HG03460 (cell line): ENCODE results near the gene ZBED2.
A peak's percentile ranks its signal among the peaks of the same experiment; 100 is the strongest.

ENCODE experiments used
- ATAC-seq: cut with Tn5 transposase; IDR thresholded peaks from one replicate; pipeline ENCODE4 v1.9.1; 2021; ENCODE audit not compliant: unreplicated experiment

ZBED2 gene

DNA sequence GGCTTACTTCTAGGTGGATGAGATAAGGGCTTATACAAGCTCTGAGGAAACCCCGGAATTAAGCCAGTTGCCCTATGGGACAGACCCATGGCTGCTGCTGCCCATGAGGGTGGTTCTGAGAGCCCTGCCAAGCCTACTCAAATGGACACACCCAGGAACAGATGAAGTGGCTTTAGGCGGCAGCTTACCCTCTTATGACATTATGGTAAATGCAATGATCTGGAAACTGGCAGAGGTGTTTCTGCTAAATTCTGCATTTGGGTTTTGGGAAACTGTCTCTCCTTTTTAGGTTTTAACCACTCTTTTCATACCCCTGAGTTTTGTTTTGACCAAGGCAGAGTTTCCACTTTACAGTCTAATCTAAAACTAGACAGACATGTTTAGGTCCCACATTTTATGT lies 9.0 kb upstream of the ZBED2 start:
- no peak for ATAC-seq

GRCh38 chr3:111603679-111604078 lies 8.5 kb upstream of the ZBED2 start:
- no peak for ATAC-seq

DNA sequence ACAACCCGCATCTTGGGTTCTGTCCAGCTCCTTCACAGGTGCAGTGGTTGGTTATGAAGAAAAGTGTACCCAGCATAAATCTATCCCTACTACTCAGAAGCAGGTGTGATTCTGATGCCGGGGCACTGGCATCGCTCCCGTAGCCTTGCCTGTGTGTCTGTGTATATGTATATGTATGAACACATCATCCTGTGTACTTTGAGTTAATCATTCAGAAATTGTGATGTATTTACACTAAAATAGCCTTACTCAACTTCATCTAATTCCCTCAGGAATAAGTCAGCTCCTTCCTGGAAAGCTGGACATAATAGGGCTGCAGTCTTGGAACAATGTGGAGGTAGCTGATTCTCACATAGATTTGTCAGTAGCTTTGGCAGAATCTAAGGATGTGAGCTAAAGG lies 6.7 kb upstream of the ZBED2 start:
- ATAC-seq: no peak

DNA sequence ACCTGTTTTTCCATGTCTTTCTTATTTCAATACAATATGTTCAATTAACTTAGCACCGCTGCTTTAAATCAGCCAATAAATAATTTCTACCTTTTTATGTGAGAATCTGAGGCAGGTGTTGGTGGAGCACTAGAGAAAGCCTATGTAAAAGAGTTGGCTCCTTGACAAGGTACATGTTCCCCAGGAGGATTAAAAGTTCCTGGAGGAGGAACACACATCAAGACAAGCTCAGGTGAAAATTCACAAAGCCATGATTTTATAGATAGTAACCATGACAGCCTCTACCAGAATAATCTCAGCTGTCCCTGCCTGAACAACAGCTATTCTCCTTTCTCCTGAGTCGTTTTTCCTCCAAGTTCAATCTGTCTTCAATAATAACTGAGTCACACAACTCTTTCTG lies 3.4 kb upstream of the ZBED2 start:
- no peak for ATAC-seq

- no peak for ATAC-seq
Observed at GRCh38 chr3:111598139-111598538, 3.0 kb upstream of the ZBED2 start.

GRCh38 chr3:111596328-111596727 lies 1.2 kb upstream of the ZBED2 start:
- ATAC-seq: no peak

DNA sequence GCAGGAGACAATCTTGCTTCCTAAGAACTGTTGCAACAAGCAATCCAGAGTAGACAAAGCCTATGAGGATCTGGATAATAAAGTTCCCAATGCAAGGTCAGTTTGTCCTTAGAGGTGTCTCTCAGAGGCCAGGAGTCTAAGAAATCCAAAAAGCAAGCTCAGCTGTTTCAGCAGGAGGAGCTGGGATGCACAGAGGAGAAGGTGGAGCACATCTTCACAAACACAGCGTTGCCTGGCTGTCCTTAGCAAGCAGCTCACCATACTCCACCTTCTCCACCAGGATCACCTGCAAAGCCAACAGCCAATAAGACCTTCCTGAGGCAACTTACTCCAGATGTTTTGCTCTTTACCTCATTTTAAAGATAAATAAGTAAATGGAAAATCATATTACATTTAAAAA lies 365 bp downstream of the ZBED2 start:
- ATAC-seq: no peak

DNA sequence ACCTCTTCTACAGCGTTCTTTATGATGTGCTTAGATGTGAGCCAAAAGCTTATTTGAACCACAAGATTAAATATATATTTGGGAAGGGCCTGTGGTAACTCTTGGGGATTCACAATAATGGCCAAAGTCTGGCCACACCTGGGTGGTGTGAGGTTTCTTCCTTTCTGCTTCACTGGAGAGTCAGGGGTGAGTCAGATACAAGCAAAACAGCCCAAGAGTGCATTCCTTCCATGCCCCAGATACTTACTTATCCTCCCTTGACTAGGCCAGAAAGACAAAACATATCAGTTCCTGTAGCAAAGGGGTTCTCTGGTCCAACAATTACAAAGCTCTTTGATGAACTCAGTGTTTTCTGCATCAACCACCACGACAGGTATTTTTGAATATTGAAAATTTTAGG lies 941 bp downstream of the ZBED2 start:
- ATAC-seq: peak; percentile 61

DNA sequence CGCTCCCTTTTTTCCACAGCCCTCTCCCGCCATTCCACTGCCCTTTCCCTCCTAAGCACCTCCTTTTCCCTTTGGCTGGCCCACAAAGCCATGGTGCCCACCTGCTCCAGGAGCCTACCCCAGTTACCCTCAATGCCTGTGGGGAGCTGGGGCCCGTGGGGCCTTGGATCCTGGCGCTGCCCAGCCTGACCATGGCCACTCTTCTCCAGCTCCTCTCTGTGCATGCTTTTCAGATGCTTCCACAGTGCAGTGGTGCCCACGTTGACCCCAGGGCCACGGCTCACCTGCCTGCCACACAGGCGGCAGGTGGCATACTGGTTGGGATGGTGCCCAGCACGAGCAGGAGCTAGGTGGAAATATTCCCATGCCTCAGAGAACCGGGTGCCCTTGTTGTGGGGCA lies 1.5 kb downstream of the ZBED2 start:
- ATAC-seq: no peak

DNA sequence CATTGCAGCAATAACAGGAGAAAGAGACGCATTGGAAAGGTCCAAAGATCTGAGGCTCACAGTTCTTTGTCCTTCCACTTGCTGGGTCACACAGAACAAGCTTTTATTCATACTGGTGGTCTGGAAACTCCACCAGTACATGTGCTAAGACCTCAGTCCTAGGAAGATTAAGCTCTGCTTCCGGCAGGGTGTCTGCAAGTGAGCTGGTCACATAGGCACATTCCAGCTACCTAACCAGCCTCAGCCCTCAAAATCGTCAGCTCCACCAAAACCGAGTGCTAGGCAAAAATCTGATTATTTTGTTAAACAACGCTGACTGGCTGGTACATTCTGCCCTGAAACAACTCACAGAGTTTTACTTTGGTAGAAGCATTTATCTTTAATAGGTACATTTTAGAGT lies 2.2 kb downstream of the ZBED2 start:
- ATAC-seq: no peak

DNA sequence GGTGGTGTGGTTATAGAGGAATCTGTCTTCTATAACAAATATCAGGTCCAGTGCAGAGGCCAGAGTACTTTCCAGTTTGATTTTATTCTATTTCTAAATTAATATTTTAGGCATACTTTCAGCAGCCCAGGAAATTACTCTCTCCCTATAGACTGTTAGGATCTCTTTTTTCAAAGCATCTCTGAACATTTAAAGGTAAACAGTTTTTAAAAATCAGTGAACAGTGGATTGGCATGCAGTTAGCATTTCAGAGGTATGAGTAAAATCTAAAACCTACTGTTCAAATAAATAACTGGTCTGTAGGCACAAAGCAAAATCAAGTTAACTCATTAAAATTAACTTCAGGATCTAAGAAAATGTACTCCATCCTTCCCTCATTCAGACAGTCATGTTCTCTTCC lies 3.0 kb downstream of the ZBED2 start:
- no peak for ATAC-seq

DNA sequence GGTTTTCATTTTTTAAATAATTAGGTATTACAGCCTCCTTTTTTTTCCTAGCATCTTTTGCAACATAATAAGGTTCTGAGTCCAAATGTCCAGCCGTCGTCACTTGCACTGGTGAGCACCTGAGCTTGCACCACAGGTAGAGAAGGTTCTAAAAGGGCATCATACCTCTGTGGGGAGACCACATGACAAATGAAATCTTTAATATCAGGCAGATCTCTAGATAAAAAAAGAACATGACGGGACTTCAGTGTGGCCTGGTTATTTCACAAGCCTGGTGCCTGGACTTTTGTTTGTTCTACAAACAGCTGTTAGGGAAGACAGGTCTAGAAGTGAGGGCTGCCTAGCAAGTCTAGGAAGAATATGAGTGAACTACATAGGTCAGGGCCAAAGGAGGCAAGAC lies 3.6 kb downstream of the ZBED2 start:
- no peak for ATAC-seq

DNA sequence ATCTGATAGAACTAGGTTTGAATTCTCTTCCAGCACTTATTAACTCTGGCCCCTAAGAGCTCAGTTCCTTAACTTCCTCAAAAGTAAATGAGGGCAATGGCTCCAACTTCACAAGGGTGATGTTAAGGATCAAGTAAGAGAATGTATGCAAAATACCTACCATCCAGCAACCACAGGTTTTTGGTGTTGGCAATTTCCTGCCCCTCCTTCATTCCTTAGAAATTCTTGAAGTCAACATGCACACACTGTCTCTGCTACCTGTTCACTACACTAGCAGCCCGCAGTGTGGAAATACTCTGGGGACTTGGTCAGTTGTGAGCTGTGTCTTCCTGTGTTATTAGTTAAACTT lies 5.0 kb downstream of the ZBED2 start:
- no peak for ATAC-seq

DNA sequence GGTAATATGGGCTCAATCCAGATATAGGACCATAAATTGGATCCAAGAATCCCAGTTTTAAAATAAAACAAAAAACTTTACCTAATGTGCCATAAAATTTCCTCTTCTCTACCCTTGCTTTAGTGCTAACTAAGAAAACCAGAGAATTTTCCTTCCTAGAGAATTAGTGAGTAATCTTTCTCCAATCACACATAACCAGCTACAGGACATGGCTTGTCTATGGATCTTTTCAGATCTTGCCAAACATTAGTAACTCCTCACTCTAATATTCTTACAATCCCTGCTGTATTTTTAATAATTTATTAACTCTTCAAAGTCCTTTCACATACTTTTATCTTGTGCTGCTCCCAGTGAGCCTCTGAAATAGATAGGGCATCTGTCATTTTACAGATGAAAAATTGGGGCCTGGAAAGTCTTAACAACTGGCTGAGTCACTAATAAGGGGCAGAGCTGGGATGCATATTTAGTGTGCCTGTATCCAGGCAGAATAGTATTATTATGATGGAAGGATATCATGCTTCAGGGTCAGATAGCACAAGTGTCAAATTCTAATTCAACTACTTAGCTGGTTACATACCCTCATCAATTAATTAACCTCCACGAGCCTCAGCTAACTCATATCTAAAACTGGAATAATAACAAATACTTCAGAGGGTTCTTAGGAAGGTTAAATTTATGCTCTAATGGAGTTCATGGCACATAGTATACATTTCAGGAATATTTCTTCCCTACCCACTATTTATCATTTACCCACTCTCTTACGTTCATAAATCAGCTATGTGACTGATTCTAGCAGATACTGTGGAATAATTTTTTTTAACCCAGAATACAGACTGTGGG lies 5.6 kb downstream of the ZBED2 start:
- ATAC-seq: no peak

DNA sequence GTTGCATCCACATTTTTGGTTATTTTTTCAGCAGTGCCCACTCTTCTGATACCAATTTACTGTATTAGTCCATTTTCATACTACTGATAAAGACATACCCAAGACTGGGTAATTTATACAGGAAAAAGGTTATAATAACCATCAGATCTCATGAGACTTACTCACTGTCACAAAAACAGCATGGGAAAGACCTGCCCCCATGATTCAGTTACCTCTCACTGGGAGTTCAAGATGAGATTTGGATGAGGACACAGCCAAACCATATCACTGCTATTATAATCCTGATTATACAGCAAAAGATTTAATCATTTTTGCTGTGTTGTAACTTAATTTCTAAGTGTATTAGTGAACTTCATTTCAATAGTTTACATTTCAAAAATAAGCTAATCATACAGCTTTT lies 6.6 kb downstream of the ZBED2 start:
- ATAC-seq: no peak

- ATAC-seq: no peak
Observed at GRCh38 chr3:111585217-111585616, 9.9 kb downstream of the ZBED2 start.

DNA sequence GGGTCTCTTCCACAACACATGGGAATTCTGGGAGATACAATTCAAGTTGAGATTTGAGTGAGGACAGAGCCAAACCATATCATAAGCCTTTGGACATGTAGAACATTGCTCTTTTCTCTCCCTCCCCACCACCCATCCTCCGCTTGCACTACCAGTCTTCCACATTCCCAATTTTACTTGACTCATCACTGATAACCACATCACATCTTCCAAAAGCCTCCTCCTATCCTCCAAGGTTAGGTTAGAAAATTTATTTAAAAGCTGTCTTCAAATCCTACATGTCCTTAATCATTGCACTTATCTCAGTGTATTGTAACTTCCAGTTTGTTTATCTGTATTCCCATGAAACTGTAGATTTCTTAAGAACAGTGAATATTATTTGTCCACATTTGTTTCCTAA lies 10.4 kb downstream of the ZBED2 start:
- no peak for ATAC-seq

- no peak for ATAC-seq
Observed at GRCh38 chr3:111582120-111582474, 13.0 kb downstream of the ZBED2 start.

DNA sequence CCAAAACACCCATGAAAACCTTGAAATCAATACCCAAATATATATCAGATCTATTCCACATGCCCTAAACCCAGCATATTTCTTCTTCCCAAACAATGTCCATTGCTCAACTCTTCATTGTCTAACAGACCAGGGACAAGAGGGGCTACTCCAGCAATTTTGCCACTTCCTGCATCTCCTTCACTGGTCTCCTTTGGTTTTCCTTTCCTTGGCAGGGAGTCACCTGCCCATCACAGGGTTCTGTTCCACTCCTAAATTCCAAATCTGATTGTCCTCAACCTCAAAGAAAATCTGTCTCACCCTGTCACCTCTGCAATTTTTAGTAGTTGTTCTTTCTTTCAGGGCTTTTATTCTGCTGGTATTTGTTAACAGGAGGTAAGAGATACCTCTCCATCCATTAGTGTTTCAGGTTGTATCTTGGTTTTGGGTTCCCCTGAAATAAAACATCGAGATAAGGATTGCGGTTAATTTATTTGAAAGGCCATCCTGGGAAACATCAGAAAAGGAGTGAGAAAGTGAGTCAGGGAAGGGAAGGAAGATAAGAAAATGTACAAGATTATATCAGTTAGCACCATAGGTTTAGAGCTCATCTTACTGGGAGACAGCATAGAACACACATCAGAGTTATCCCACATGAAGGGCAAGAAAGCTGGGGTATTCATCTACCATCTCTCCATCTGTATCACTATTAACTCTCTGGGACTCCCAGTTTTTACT lies 13.6 kb downstream of the ZBED2 start:
- no peak for ATAC-seq

GRCh38 chr3:111579495-111579894 lies 15.7 kb downstream of the ZBED2 start:
- no peak for ATAC-seq

- no peak for ATAC-seq
Observed at GRCh38 chr3:111578867-111579266, 16.3 kb downstream of the ZBED2 start.

GRCh38 chr3:111577798-111578685 lies 17.1 kb downstream of the ZBED2 start:
- peak; percentile 94 for ATAC-seq
